H1 (cell line): ENCODE data around the gene MKNK2. TPM values are rescaled to one million over a fixed set of nuclear protein-coding genes. Genes with fewer than 3 reads are reported as not detected.

Experiments
- ASH2L ChIP-seq: fragments of 200-600, 300-600 bp; sonication (generic); IDR thresholded peaks from one replicate; pipeline ENCODE4 v1.7.1; 2017; ENCODE audit warnings: low read length
- E2F6 ChIP-seq: IDR thresholded peaks from 2 replicates; pipeline ENCODE4 v1.6.1; 2012; ENCODE audit warnings: inconsistent platforms
- EGR1 ChIP-seq: IDR thresholded peaks from 2 replicates; pipeline ENCODE4 v1.6.1; 2011; ENCODE audit warnings: low read depth, low read length, borderline replicate concordance
- EZH2 ChIP-seq: fragments of 200-600 bp; sonication (generic); IDR thresholded peaks from 2 replicates; pipeline ENCODE4 v1.7.1; 2012; ENCODE audit warnings: low read depth, mild to moderate bottlenecking, moderate library complexity, low read length, inconsistent platforms; ENCODE audit not compliant: severe bottlenecking
- MAFK ChIP-seq: IDR thresholded peaks from 2 replicates; pipeline ENCODE4 v1.6.1; 2012; ENCODE audit warnings: low read depth, mild to moderate bottlenecking, improper control_type of control experiment, low read length
- NANOG ChIP-seq: IDR thresholded peaks from 2 replicates; pipeline ENCODE4 v1.6.1; 2011; ENCODE audit warnings: low read length, low read depth, mild to moderate bottlenecking, inconsistent platforms; ENCODE audit not compliant: insufficient read depth, poor library complexity, severe bottlenecking
- RAD21 ChIP-seq, 2 experiments: IDR thresholded peaks in 1 of 2; conservative IDR thresholded peaks in 1 of 2; 2 replicates each; pipeline ENCODE4 v1.6.1; 2011; ENCODE audit warnings: low read depth in 2 of 2, low read length in 2 of 2, improper control_type of control experiment in 1 of 2, inconsistent platforms in 1 of 2, mild to moderate bottlenecking in 1 of 2, moderate library complexity in 1 of 2
- SIX5 ChIP-seq: IDR thresholded peaks from 2 replicates; pipeline ENCODE4 v1.6.1; 2011; ENCODE audit warnings: mild to moderate bottlenecking, low read depth, low read length
- polyA plus RNA-seq, 7 experiments: library from polyadenylated mRNA; depleted of rRNA in 3 of 7; stranded (reverse) in 5 of 7; unstranded in 2 of 7; fragments of >200 nt in 5 of 7; fragments of 200-250 nt in 2 of 7; gene quantifications; 1 replicate in 5 of 7; 2 replicates in 1 of 7; 4 replicates in 1 of 7; pipeline versions ENCODE4 v1.2.1 to v1.2.3, GENCODE V29; 2011 to 2013; ENCODE audit warnings: missing spikeins in 2 of 7, mixed read lengths in 2 of 7
- total RNA-seq: library from RNA; stranded (reverse); fragmentation: NEBNext Ultra II Directional; extraction: Animal tissue kit (Norgen Biotek cat#: 25700); gene quantifications from 2 replicates; pipeline ENCODE4 v1.2.1, GENCODE V29; 2021
- TF ChIP-seq, protein P1 (sequence below): fragments of 300-600 bp; sonication (generic); IDR thresholded peaks from 2 replicates; pipeline ENCODE4 v1.7.1; 2012; ENCODE audit warnings: low read length, moderate library complexity, mild to moderate bottlenecking, inconsistent platforms; ENCODE audit not compliant: insufficient replicate concordance

Gene MKNK2
- total and polyA plus RNA-seq, 2 of the 8 experiments (the other 6 are each of a cell fraction or from before 2014, with no cell fraction given), result 163 to 166 TPM

GRCh38 chr19:2038284-2039088 is 12.6 kb downstream of the MKNK2 start (continued):
- TF ChIP-seq, protein P1, sequence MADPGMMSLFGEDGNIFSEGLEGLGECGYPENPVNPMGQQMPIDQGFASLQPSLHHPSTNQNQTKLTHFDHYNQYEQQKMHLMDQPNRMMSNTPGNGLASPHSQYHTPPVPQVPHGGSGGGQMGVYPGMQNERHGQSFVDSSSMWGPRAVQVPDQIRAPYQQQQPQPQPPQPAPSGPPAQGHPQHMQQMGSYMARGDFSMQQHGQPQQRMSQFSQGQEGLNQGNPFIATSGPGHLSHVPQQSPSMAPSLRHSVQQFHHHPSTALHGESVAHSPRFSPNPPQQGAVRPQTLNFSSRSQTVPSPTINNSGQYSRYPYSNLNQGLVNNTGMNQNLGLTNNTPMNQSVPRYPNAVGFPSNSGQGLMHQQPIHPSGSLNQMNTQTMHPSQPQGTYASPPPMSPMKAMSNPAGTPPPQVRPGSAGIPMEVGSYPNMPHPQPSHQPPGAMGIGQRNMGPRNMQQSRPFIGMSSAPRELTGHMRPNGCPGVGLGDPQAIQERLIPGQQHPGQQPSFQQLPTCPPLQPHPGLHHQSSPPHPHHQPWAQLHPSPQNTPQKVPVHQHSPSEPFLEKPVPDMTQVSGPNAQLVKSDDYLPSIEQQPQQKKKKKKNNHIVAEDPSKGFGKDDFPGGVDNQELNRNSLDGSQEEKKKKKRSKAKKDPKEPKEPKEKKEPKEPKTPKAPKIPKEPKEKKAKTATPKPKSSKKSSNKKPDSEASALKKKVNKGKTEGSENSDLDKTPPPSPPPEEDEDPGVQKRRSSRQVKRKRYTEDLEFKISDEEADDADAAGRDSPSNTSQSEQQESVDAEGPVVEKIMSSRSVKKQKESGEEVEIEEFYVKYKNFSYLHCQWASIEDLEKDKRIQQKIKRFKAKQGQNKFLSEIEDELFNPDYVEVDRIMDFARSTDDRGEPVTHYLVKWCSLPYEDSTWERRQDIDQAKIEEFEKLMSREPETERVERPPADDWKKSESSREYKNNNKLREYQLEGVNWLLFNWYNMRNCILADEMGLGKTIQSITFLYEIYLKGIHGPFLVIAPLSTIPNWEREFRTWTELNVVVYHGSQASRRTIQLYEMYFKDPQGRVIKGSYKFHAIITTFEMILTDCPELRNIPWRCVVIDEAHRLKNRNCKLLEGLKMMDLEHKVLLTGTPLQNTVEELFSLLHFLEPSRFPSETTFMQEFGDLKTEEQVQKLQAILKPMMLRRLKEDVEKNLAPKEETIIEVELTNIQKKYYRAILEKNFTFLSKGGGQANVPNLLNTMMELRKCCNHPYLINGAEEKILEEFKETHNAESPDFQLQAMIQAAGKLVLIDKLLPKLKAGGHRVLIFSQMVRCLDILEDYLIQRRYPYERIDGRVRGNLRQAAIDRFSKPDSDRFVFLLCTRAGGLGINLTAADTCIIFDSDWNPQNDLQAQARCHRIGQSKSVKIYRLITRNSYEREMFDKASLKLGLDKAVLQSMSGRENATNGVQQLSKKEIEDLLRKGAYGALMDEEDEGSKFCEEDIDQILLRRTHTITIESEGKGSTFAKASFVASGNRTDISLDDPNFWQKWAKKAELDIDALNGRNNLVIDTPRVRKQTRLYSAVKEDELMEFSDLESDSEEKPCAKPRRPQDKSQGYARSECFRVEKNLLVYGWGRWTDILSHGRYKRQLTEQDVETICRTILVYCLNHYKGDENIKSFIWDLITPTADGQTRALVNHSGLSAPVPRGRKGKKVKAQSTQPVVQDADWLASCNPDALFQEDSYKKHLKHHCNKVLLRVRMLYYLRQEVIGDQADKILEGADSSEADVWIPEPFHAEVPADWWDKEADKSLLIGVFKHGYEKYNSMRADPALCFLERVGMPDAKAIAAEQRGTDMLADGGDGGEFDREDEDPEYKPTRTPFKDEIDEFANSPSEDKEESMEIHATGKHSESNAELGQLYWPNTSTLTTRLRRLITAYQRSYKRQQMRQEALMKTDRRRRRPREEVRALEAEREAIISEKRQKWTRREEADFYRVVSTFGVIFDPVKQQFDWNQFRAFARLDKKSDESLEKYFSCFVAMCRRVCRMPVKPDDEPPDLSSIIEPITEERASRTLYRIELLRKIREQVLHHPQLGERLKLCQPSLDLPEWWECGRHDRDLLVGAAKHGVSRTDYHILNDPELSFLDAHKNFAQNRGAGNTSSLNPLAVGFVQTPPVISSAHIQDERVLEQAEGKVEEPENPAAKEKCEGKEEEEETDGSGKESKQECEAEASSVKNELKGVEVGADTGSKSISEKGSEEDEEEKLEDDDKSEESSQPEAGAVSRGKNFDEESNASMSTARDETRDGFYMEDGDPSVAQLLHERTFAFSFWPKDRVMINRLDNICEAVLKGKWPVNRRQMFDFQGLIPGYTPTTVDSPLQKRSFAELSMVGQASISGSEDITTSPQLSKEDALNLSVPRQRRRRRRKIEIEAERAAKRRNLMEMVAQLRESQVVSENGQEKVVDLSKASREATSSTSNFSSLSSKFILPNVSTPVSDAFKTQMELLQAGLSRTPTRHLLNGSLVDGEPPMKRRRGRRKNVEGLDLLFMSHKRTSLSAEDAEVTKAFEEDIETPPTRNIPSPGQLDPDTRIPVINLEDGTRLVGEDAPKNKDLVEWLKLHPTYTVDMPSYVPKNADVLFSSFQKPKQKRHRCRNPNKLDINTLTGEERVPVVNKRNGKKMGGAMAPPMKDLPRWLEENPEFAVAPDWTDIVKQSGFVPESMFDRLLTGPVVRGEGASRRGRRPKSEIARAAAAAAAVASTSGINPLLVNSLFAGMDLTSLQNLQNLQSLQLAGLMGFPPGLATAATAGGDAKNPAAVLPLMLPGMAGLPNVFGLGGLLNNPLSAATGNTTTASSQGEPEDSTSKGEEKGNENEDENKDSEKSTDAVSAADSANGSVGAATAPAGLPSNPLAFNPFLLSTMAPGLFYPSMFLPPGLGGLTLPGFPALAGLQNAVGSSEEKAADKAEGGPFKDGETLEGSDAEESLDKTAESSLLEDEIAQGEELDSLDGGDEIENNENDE, result no peak
- no peak for TF ChIP-seq MAFK
- no peak for TF ChIP-seq NANOG
- TF ChIP-seq EZH2, result no peak
- TF ChIP-seq SIX5, result no peak
- no peak for TF ChIP-seq E2F6
- TF ChIP-seq EGR1, result no peak
- no peak for TF ChIP-seq ASH2L
- TF ChIP-seq RAD21 (IDR thresholded peaks at IDR 0.05 in 1 of 2, conservative IDR thresholded peaks at IDR 0.05 in 1 of 2; ENCODE audit: low read depth in 2 of 2, low read length in 2 of 2), result no peak
